Measurements from ENCODE around the gene ZNF438. TPM values are rescaled to one million over a fixed set of nuclear protein-coding genes. Genes with fewer than 3 reads are reported as not detected.

ZNF438 gene
- total RNA-seq, 1 experiment from 2014 or later, result 0.83 TPM

- H2BK120ac ChIP-seq (ENCODE audit: low read depth, low read length, poor library complexity, severe bottlenecking), result no peak overlapping the region
- no peak overlapping the region for H2AFZ ChIP-seq (ENCODE audit: low read length)
- no peaks in the 10 kb centered on the region for H3K9me3 ChIP-seq (ENCODE audit: control insufficient read depth, low read depth, low read length)
- TF ChIP-seq CTCF (conservative IDR thresholded peaks at IDR 0.05), result no peak
- H3K4me1 ChIP-seq (ENCODE audit: insufficient read depth, low read length), result peaks cover 2% of the 10 kb centered on the region; the same call in 1 of the 2 replicates
- H3K23me2 ChIP-seq (ENCODE audit: insufficient read length, low read depth, low read length, poor library complexity, severe bottlenecking), result no peaks in the 10 kb centered on the region
- peaks cover 10% of the 10 kb centered on the region in 2 experiments; a peak in 4 of 5 replicates for H3K9me3 Mint-ChIP-seq
- no peak overlapping the region for H3K18ac ChIP-seq (ENCODE audit: insufficient read length, low read depth, low read length)
- no peak overlapping the region for H2BK20ac ChIP-seq (ENCODE audit: low read depth, low read length, poor library complexity, severe bottlenecking)
- H3K27me3 ChIP-seq (ENCODE audit: insufficient read depth, low read length), result no peaks in the 10 kb centered on the region
- H2BK5ac ChIP-seq (ENCODE audit: insufficient read length, low read length), result no peak overlapping the region
- peaks cover 0 to 17% (median 3%) of the 10 kb centered on the region in 3 experiments; a peak in 4 of 7 replicates for H3K36me3 Mint-ChIP-seq (ENCODE audit: insufficient read depth in 1 of 3, low read depth in 3 of 3)
- no peak overlapping the region for H3T11ph ChIP-seq (ENCODE audit: low read length)
- no peak overlapping the region for H3K27ac ChIP-seq (ENCODE audit: insufficient read length, low read depth, low read length)
- no peak overlapping the region for H4K5ac ChIP-seq (ENCODE audit: insufficient read length, low read depth, low read length)
- H2BK12ac ChIP-seq (ENCODE audit: insufficient read length, low read depth, low read length), result no peak overlapping the region
- H3K79me1 ChIP-seq (ENCODE audit: insufficient read depth, low read depth, low read length, poor library complexity, severe bottlenecking), result no peaks in the 10 kb centered on the region
- no peak overlapping the region for H3K4me2 ChIP-seq (ENCODE audit: insufficient read depth, insufficient read length, low read length)
- H3K79me2 ChIP-seq (ENCODE audit: insufficient read depth, low read length), result no peaks in the 10 kb centered on the region
- no peak overlapping the region for H3K9ac ChIP-seq (ENCODE audit: extremely low read depth, insufficient read length, low read length)
- no peaks in the 10 kb centered on the region for H3K27me3 Mint-ChIP-seq (ENCODE audit: low read depth)
- no peak overlapping the region for H3K27ac Mint-ChIP-seq
- no peak overlapping the region for H2AK5ac ChIP-seq (ENCODE audit: insufficient read length, low read length)
- no CpG with 5 or more reads among the region's 1 CpG for WGBS (ENCODE audit: extremely low coverage, insufficient read length, low lambda C conversion rate)
- H4K8ac ChIP-seq (replicated peaks; ENCODE audit: insufficient read length, low read depth, low read length), result no peak overlapping the region
- H3K4ac ChIP-seq (ENCODE audit: low read depth, low read length), result no peak overlapping the region
- H4K20me1 ChIP-seq (ENCODE audit: control insufficient read depth, insufficient read depth, insufficient read length), result no peaks in the 10 kb centered on the region
- H3K4me1 Mint-ChIP-seq, result peaks cover 10% of the 10 kb centered on the region in 2 experiments
- H3K4me3 Mint-ChIP-seq, result no peak overlapping the region
- no peak overlapping the region for H2BK15ac ChIP-seq (ENCODE audit: low read depth, low read length)
- H3K56ac ChIP-seq (ENCODE audit: insufficient read length, low read depth, low read length), result no peak overlapping the region
- H4K91ac ChIP-seq (ENCODE audit: insufficient read length, low read depth, low read length), result no peak overlapping the region
- DNase-seq, result no peak
- H3K14ac ChIP-seq (ENCODE audit: insufficient read depth, low read length), result no peak overlapping the region
- H3K23ac ChIP-seq (ENCODE audit: insufficient read length, low read depth, low read length), result no peak overlapping the region
Measured at GRCh38 chr10:30893208-30893607, 138.5 kb downstream of the ZNF438 start.
